Gastrocnemius medialis (tissue), 4 donors: ENCODE measurements around the gene IKBIP.

ENCODE experiments used
- POLR2A ChIP-seq, 2 donors: fragments of 450-650 bp; IDR thresholded peaks; one replicate each; pipeline ENCODE4 v1.6.1; 2017; ENCODE audit warnings: antibody characterized with exemption in 2 of 2, mild to moderate bottlenecking in 2 of 2, moderate library complexity in 2 of 2
- TF ChIP-seq, protein P1 (sequence below), 5 experiments: fragments of 450-650 bp in 3 of 5; fragments of 200-600 bp in 2 of 5; sonication (generic) in 2 of 5; IDR thresholded peaks in 4 of 5; conservative IDR thresholded peaks in 1 of 5; 1 replicate in 4 of 5; 2 replicates in 1 of 5; pipeline ENCODE4 v1.5.1; 2016 to 2019; ENCODE audit warnings: antibody characterized with exemption in 5 of 5, mild to moderate bottlenecking in 3 of 5, moderate library complexity in 3 of 5

DNA sequence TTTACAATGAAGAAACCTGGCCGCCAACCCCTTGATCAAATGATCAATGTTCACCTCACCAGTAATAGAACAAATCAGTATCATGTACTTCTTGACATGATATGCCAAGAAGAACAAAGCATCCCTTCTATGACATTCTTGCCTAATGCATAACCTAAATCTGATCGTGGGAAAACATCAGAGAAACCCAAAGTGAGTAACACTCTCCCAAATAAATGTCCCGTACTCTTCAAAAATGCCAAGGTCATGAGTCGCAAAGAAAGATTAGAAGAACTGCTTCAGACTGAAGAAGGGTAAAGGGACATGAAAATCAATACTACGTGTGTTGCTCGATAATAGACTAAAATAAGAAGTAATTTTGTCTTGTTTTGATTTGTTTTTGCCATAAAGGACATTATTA, 62.5 kb downstream of the IKBIP start:
- TF ChIP-seq, protein P1, sequence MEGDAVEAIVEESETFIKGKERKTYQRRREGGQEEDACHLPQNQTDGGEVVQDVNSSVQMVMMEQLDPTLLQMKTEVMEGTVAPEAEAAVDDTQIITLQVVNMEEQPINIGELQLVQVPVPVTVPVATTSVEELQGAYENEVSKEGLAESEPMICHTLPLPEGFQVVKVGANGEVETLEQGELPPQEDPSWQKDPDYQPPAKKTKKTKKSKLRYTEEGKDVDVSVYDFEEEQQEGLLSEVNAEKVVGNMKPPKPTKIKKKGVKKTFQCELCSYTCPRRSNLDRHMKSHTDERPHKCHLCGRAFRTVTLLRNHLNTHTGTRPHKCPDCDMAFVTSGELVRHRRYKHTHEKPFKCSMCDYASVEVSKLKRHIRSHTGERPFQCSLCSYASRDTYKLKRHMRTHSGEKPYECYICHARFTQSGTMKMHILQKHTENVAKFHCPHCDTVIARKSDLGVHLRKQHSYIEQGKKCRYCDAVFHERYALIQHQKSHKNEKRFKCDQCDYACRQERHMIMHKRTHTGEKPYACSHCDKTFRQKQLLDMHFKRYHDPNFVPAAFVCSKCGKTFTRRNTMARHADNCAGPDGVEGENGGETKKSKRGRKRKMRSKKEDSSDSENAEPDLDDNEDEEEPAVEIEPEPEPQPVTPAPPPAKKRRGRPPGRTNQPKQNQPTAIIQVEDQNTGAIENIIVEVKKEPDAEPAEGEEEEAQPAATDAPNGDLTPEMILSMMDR (IDR thresholded peaks at IDR 0.05 in 4 of 5, conservative IDR thresholded peaks at IDR 0.05 in 1 of 5) = no peak
- TF ChIP-seq POLR2A (IDR thresholded peaks at IDR 0.05) = no peak
